Activated naive CD4-positive, alpha-beta T cell treated with anti-CD3 and anti-CD28 coated beads, Interleukin-2, amount 10 ng/mL, durations not matched to agents 7 days and 5 days (primary cell): Measurements from ENCODE around the gene MYDGF.

Experiments
- CTCF ChIA-PET: fragments of 350-600 bp; sonication (Branson Sonifier 250); formaldehyde crosslinking; loops from one replicate; lab custom pipeline; 2021; ENCODE audit warnings: antibody characterized with exemption; lab: Charles Lee
- DNase-seq: peaks from one replicate; pipeline ENCODE4 v3.0.0-alpha.2; 2020
- H3K27ac Mint-ChIP-seq: one replicate; pipeline ENCODE4 v1.8.0; 2021; ENCODE audit warnings: mild to moderate bottlenecking, moderate library complexity, mixed read lengths
- H3K27me3 Mint-ChIP-seq: one replicate; pipeline ENCODE4 v1.8.0; 2021; ENCODE audit warnings: mild to moderate bottlenecking, mixed read lengths
- H3K36me3 Mint-ChIP-seq: one replicate; pipeline ENCODE4 v1.8.0; 2021; ENCODE audit warnings: mixed read lengths
- H3K4me1 Mint-ChIP-seq: one replicate; pipeline ENCODE4 v1.8.0; 2021; ENCODE audit warnings: mixed read lengths
- H3K4me3 Mint-ChIP-seq: one replicate; pipeline ENCODE4 v1.8.0; 2021; ENCODE audit warnings: mild to moderate bottlenecking, moderate library complexity, mixed read lengths
- H3K9me3 Mint-ChIP-seq: one replicate; pipeline ENCODE4 v1.8.0; 2021; ENCODE audit warnings: mixed read lengths

MYDGF gene

DNA sequence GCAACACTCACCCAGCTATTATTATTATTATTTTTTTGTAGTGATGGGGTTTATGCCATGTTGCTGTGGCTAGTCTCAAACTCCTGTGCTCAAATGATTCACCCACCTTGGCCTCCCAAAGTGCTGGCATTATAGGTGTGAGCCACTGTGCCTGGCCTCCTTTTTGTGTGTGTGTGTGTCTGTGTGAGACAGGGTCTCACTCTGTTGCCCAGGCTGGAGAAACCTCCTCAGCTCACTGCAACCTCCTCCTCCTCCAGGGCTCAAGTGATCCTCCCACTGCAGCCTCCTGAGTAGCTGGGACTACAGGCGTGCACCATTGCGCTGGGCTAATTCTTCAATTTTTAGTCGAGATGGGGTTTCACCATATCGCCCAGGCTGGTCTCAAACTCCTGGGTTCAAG is 3.6 kb upstream of the MYDGF start:
- CTCF ChIA-PET: interaction anchor here (0.7 to 1.0 kb wide), 2 partner anchors 21 to 38 kb away, joined by 3 to 4 read pairs; no protein-coding TSS in a partner anchor
- DNase-seq: no peak
- Mint-ChIP-seq H3K4me3 (no peak overlapping the region), H3K27ac (no peak overlapping the region), H3K27me3 (no peaks in the 10 kb centered on the region), H3K9me3 (no peaks in the 10 kb centered on the region), H3K4me1 (peaks cover 9% of the 10 kb centered on the region), H3K36me3 (peaks cover 13% of the 10 kb centered on the region)

DNA sequence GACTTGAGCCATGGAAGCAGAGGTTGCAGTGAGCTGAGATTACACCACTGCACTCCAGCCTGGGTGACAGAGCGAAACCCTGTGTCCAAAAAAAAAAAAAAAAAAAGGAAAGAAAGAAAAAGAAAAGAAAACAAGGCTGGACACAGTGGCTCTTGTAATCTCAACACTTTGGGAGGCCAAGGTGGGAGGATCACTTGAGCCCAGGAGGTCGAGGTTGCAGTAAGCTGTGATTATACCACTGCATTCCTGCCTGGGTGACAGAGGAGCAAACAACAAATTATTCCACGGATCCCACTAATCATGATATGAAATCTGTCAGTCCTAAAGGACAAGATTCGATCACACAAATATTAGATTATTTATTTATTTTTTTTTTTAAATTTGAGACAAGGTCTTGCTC is 3.1 kb upstream of the MYDGF start:
- no peak overlapping the region for H3K27ac Mint-ChIP-seq

DNA sequence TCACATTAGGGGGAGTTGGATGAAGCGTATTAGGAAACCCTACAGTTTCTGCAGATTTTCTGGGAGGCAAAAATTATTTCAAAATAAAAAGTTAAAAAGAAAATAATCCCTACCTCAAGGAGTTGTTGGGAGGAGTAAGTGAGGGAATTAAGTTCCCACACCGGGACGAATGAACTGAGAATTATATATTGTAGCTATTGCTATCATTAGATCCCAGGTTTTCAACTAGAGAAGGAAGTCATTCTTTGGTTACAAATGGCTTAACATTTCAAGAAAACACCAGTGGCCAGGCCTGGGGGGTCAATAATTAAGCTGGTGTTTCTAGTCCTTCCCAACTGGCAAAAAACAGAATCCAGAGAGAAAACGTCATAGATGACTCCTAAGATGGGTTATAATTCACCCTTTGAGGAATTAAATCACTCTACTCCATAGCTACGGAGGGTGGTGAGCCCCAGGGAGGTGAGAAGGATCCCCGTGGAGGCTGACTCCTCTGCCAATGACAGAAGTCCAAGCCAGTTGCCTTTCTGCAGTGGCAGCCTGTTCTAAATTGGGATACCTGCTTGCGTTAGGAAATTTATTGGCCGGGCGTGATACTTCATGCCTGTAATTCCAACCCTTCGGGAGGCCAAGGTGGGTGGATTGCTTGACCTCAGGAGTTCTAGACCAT is 1.2 kb upstream of the MYDGF start:
- DNase-seq: no peak
- peak overlapping the region; percentile 55 for H3K4me3 Mint-ChIP-seq
- H3K4me1 Mint-ChIP-seq: peaks cover 18% of the 10 kb centered on the region
- H3K27ac Mint-ChIP-seq: no peak overlapping the region
- no peaks in the 10 kb centered on the region for H3K27me3 Mint-ChIP-seq
- H3K9me3 Mint-ChIP-seq: no peaks in the 10 kb centered on the region
- CTCF ChIA-PET: no interaction called here
- H3K36me3 Mint-ChIP-seq: peaks cover 10% of the 10 kb centered on the region

More for the DNA sequence above, 3.1 kb upstream of the MYDGF start:
- CTCF ChIA-PET: interaction anchor here (0.7 to 1.0 kb wide), 2 partner anchors 21 to 37 kb away, joined by 3 to 4 read pairs; no protein-coding TSS in a partner anchor
- peaks cover 13% of the 10 kb centered on the region for H3K36me3 Mint-ChIP-seq
- no peak overlapping the region for H3K4me3 Mint-ChIP-seq
- H3K27me3 Mint-ChIP-seq: no peaks in the 10 kb centered on the region
- peaks cover 12% of the 10 kb centered on the region for H3K4me1 Mint-ChIP-seq
- H3K9me3 Mint-ChIP-seq: no peaks in the 10 kb centered on the region
- no peak for DNase-seq

DNA sequence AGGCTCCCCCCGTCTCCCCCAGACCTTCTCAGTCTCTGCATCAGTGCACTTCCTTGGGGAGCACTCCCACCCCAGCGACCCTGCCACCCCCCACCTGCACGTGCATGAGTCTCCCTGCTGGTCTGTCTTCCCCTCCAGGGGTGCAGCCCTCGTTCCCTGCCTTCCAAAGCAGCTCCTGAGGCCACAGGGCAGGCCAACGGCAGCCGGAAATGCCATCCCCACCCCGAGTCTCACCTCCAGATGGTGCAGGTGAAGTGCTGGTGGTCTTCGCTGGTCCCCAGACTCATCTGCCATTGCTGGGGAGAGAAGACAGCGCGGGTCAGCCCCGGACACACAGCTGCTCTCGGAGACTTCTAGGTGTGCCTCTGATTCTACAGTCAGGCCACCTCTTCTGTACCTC is 5.5 kb downstream of the MYDGF start:
- CTCF ChIA-PET: no interaction called here
- Mint-ChIP-seq H3K27me3 (no peaks in the 10 kb centered on the region), H3K4me3 (no peak overlapping the region), H3K36me3 (peaks cover 21% of the 10 kb centered on the region), H3K27ac (no peak overlapping the region), H3K9me3 (no peaks in the 10 kb centered on the region), H3K4me1 (peaks cover 18% of the 10 kb centered on the region)
- DNase-seq: no peak

DNA sequence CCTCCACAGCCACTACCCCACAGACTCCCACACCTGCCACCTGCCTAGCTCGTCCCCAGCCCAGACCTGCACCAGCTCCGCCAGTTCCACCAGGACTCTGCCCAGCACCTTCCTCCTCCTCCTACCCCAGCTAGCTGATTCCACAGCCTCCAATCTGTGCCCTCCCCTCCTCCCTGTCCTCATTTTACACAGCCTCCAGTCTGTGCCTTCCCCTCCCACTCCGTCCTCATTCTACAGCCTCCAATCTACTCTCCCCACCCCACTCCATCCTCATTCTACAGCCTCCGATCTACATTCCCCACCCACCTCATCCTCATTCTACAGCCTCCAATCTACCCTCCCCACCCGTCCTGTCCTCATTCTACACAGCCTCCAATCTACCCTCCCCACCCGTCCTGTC is 7.3 kb downstream of the MYDGF start:
- Mint-ChIP-seq H3K4me3 (no peak overlapping the region), H3K27ac (peak overlapping the region; percentile 45), H3K4me1 (peaks cover 3% of the 10 kb centered on the region), H3K36me3 (peaks cover 21% of the 10 kb centered on the region), H3K27me3 (no peaks in the 10 kb centered on the region), H3K9me3 (no peaks in the 10 kb centered on the region)
- CTCF ChIA-PET: no interaction called here
- no peak for DNase-seq

DNA sequence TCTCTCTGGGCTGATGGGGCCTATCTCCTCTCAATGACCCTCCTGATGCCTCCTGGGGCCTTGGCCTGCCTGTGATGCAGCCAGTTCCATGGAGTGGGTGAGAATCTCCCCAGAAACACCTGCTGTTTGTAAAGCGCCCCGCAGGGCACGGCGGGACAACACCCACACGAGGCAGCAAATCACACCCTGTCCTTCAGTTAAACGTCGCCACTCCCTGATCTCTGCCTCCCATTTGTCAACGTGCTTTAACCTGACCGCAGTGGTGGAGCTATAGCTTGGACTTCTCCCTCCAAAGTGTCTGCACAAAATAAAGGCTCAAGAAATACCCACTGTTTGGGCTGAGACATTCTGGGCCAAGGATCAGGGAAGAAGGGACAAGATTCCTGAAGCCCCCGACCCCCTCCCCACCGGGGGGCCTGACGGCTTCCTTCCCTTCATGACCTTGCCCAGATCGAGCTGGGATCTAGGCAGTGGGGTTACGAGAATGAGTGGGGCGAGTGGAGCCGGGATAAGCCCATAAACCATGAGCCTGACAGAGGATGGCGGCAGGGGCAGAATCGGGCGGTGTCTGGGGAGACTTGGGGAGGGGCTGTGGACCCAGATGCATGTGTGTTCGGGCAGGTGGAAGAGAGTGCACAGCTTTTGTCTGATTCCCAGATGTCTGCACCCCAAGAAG is 8.0 kb downstream of the MYDGF start:
- CTCF ChIA-PET: no interaction called here
- Mint-ChIP-seq H3K9me3 (no peaks in the 10 kb centered on the region), H3K4me1 (no peaks in the 10 kb centered on the region), H3K27ac (peak overlapping the region; percentile 45), H3K4me3 (no peak overlapping the region), H3K36me3 (peaks cover 19% of the 10 kb centered on the region), H3K27me3 (no peaks in the 10 kb centered on the region)
- no peak for DNase-seq

DNA sequence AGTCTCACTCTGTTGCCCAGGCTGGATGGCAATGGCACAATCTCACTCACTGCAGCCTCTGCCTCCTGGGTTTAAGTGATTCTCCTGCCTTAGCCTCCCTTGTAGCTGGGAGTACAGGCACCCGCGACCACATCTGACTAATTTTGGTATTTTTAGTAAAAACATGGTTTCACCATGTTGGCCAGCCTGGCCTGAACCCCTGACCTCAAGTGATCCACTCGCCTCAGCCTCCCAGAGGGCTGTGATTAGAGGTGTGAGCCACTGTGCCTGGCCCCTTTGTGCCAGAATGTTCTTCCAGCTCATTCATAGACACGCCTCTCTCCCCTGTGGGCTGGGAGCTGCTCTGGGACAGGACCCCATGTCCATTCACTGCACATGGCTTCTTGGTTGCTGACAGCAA is 9.1 kb downstream of the MYDGF start:
- Mint-ChIP-seq H3K27ac (peak overlapping the region; percentile 33), H3K36me3 (peaks cover 19% of the 10 kb centered on the region), H3K27me3 (no peaks in the 10 kb centered on the region), H3K9me3 (no peaks in the 10 kb centered on the region), H3K4me3 (no peak overlapping the region), H3K4me1 (no peaks in the 10 kb centered on the region)
- CTCF ChIA-PET: interaction anchor here (2.3 kb wide), 1 partner anchor 85 kb away, joined by 6 read pairs; no protein-coding TSS in a partner anchor
- DNase-seq: no peak

DNA sequence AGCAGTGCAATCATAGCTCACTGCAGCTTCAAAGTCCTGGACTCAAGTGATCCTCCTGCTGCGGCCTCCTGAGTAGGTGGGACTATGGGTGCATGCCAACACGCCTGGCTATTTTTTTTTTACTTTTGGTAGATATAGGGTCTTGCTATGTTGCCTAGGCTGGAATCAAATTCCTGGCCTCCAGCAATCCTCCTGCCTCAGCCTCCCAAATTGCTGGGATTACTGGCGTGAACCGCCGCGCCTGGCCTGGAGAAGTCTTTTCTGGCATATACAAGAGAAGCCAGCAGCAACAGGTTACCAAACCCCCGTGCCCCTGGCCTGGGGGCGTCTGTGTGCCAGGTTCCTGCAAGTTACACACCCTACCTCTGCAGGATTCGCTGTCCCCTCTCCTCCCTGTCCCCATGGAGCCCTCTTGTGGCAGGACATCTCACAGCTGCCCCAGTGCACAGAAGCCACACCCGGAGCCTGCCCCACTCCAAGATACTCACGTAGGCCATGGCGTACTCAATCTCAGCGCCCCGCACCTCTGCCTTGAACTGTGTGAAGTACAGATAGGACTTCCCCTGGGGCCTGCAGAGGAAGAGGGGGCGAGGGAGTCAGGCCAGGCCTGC is 9.9 kb downstream of the MYDGF start:
- Mint-ChIP-seq H3K27me3 (no peaks in the 10 kb centered on the region), H3K36me3 (peaks cover 19% of the 10 kb centered on the region), H3K27ac (no peak overlapping the region), H3K4me3 (no peak overlapping the region), H3K9me3 (no peaks in the 10 kb centered on the region), H3K4me1 (no peaks in the 10 kb centered on the region)
- CTCF ChIA-PET: interaction anchor here (1.2 to 2.3 kb wide), 2 partner anchors 23 to 84 kb away, joined by 3 to 6 read pairs; no protein-coding TSS in a partner anchor
- peak; percentile 55 for DNase-seq

DNA sequence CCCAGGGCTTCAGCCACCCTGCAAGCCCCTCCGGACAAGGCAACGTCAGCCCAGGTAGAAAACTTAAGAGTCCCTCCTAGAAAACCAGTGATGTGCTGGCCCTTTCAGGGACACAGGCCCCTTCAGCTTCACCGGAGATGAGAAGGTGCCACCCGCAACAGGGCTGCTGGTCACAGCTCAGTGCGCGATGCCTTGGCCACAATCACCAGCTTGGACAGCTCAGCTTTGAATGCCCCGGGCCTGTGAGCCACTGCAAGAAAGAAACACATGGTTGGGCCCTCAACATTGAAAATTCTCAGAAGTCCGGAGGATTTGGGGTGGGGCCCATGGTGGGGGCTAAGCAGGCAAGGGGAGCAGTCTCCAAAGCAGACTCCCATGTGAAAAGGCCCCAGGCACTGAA is 12.3 kb downstream of the MYDGF start:
- Mint-ChIP-seq H3K36me3 (peaks cover 31% of the 10 kb centered on the region), H3K27ac (no peak overlapping the region)

DNA sequence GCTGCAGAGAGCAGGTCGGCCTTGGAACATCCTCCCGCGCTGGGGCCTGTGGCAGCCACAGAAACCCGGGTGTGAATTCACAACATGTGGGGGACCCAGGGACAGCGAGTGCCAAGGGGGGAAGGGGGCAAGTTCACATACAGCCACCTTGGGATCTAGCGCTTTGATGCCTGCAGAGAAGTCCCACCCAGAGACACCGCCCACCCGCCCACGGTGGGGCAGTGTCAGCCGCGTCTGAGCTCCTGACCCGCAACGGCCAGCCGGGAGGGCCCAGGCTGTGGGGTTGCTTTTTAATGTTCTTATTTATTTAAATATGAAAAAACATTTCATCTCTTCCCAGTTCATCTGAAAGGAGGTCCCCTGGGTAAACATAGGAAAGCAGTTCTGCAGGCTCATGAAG is 12.9 kb downstream of the MYDGF start:
- no peak overlapping the region for H3K4me3 Mint-ChIP-seq
- H3K4me1 Mint-ChIP-seq: no peaks in the 10 kb centered on the region
- CTCF ChIA-PET: no interaction called here
- H3K27me3 Mint-ChIP-seq: no peaks in the 10 kb centered on the region
- no peaks in the 10 kb centered on the region for H3K9me3 Mint-ChIP-seq
- H3K27ac Mint-ChIP-seq: no peak overlapping the region
- no peak for DNase-seq
- peaks cover 31% of the 10 kb centered on the region for H3K36me3 Mint-ChIP-seq

More for the DNA sequence above, 12.3 kb downstream of the MYDGF start:
- Mint-ChIP-seq H3K4me3 (no peak overlapping the region), H3K27me3 (no peaks in the 10 kb centered on the region), H3K4me1 (no peaks in the 10 kb centered on the region), H3K9me3 (no peaks in the 10 kb centered on the region)
- CTCF ChIA-PET: no interaction called here
- DNase-seq: no peak

DNA sequence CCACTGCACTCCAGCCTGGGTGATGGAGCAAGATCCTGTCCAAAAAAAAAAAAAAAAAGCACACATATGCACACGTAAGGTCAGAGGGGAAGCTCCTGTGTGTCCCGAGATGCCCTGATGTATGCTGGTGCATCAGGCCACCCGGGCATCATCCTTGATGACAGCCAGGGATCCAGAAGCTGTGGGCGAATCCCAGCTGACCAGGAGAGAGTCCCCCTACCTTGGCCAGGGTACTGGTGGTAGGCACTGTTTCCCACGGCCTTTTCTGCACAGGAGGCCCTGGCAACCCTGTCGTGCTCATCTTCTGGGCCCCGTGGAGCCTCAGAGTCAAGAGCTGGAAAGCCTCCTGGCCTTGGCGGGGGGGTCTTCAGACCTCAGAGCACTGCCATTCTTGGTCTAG is 14.0 kb downstream of the MYDGF start:
- DNase-seq: no peak
- no peaks in the 10 kb centered on the region for H3K9me3 Mint-ChIP-seq
- no peak overlapping the region for H3K27ac Mint-ChIP-seq
- H3K4me3 Mint-ChIP-seq: no peak overlapping the region
- H3K36me3 Mint-ChIP-seq: peaks cover 26% of the 10 kb centered on the region
- H3K27me3 Mint-ChIP-seq: no peaks in the 10 kb centered on the region
- CTCF ChIA-PET: no interaction called here
- no peaks in the 10 kb centered on the region for H3K4me1 Mint-ChIP-seq

DNA sequence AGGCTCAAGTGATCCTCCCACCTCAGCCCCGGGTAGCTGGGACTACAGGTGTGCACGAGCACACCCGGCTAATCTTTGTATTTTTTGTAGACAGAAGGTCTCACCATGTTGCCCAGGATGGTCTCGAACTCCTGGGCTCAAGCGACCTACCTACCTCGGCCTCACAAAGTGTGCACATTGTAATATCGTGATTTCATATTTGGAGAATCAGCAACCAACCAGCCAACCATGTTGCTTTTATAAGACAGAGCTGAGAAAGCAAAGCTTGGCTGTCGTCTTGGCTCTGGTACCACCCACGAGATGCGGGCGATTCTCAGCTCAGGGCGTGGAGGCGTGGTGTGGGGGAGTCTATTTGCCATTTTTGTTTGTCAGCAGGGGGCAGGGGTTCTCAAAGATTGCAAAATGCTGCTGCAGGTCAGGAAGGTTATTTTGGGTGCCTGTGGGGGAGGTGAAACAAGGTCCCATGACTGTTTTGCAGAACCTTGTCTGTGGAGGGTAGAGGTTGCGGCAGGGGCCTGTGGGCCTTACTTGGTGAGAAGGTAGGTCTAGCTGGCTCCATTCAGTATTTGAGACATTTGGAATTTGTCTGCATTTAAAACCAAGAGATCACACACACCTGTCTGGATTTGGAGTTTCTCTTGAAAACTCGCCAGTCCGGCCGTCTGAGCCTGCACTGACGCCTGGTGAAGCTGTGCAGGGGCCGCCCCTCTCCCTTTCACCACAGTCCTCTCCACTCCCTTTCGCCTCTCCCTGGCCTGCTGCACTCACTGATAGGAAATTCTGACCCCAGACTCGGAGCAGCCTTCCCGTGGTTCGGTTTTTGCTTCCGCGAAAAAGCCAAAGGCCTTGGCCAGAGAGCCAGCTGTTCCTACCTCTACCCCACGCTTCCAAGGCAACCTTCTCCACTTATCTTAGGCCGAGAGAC is 15.4 kb downstream of the MYDGF start:
- CTCF ChIA-PET: interaction anchor here (1.1 kb wide), 1 partner anchor 14 kb away, joined by 3 read pairs; no protein-coding TSS in a partner anchor
- DNase-seq: no peak
- peaks cover 23% of the 10 kb centered on the region for H3K36me3 Mint-ChIP-seq
- H3K27me3 Mint-ChIP-seq: no peaks in the 10 kb centered on the region
- no peak overlapping the region for H3K27ac Mint-ChIP-seq
- H3K4me3 Mint-ChIP-seq: no peak overlapping the region
- H3K4me1 Mint-ChIP-seq: no peaks in the 10 kb centered on the region
- no peaks in the 10 kb centered on the region for H3K9me3 Mint-ChIP-seq

DNA sequence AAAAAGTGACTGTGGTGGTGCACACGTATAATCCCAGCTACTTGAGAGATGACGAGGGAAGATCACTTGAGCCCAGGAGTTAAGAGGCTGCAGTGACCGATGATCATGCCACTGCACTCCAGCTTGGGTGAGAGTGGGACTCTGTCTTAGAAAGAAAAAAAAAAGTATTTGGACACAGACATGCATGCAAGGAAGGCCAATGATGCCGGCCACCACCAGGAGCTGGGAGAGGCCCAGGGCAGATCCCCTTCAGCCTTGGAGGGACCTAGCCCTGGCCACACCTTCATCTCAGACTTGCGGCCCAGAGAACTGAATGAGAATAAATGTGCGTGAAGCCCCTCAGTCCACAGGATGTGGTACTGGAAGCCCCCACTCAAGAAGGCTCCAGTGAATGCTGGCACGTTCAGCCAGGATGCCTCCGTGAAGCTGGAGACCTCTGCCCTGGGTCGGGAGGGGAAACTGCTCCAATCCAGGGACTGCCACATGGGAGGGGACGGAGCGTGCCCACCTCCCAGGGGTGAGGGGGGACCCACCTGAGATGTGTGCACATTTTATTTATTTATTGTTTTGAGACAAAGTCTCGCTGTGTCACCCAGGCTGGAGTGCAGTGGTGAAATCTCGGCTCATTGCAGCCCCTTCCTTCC is 16.2 kb downstream of the MYDGF start:
- H3K36me3 Mint-ChIP-seq: peaks cover 21% of the 10 kb centered on the region
- no peak overlapping the region for H3K4me3 Mint-ChIP-seq
- H3K27ac Mint-ChIP-seq: no peak overlapping the region
- CTCF ChIA-PET: interaction anchor here (0.7 to 1.1 kb wide), 2 partner anchors 13 to 130 kb away, joined by 3 read pairs; no protein-coding TSS in a partner anchor
- H3K4me1 Mint-ChIP-seq: no peaks in the 10 kb centered on the region
- H3K9me3 Mint-ChIP-seq: no peaks in the 10 kb centered on the region
- H3K27me3 Mint-ChIP-seq: no peaks in the 10 kb centered on the region
- no peak for DNase-seq
